H9 (cell line): ENCODE measurements around the gene TMCC2. TPM values are rescaled to one million over a fixed set of nuclear protein-coding genes. Genes with fewer than 3 reads are reported as not detected.

Experiments used
- DNase-seq: peaks from one replicate; pipeline ENCODE4 v3.0.0-alpha.2; 2017
- H2AFZ ChIP-seq: one replicate; pipeline ENCODE4 v1.6.1; 2013; ENCODE audit warnings: mild to moderate bottlenecking, low read length, control low read depth, moderate library complexity
- H2AK5ac ChIP-seq: 2 replicates; pipeline ENCODE4 v1.6.1; 2013; ENCODE audit warnings: low read length, control low read depth, mixed read lengths; ENCODE audit not compliant: insufficient read length
- H2BK120ac ChIP-seq: one replicate; pipeline ENCODE4 v1.6.1; 2013; ENCODE audit warnings: low read depth, mild to moderate bottlenecking, low read length, control low read depth, inconsistent platforms; ENCODE audit not compliant: poor library complexity, severe bottlenecking
- H2BK12ac ChIP-seq: 2 replicates; pipeline ENCODE4 v1.6.1; 2013; ENCODE audit warnings: low read length, control low read depth, mixed read lengths, low read depth; ENCODE audit not compliant: insufficient read length
- H2BK15ac ChIP-seq: 2 replicates; pipeline ENCODE4 v1.6.1; 2013; ENCODE audit warnings: low read depth, low read length, control low read depth
- H2BK20ac ChIP-seq: one replicate; pipeline ENCODE4 v1.6.1; 2013; ENCODE audit warnings: low read depth, mild to moderate bottlenecking, low read length, control low read depth, inconsistent platforms; ENCODE audit not compliant: poor library complexity, severe bottlenecking
- H2BK5ac ChIP-seq: 2 replicates; pipeline ENCODE4 v1.6.1; 2013; ENCODE audit warnings: low read length, control low read depth, mixed read lengths; ENCODE audit not compliant: insufficient read length
- H3K14ac ChIP-seq: 2 replicates; pipeline ENCODE4 v1.6.1; 2013; ENCODE audit warnings: low read length, control low read depth; ENCODE audit not compliant: insufficient read depth
- H3K18ac ChIP-seq: 2 replicates; pipeline ENCODE4 v1.6.1; 2013; ENCODE audit warnings: low read depth, mild to moderate bottlenecking, mixed read lengths, low read length, control low read depth; ENCODE audit not compliant: insufficient read length
- H3K23ac ChIP-seq: 2 replicates; pipeline ENCODE4 v1.6.1; 2013; ENCODE audit warnings: low read length, control low read depth, mixed read lengths, low read depth; ENCODE audit not compliant: insufficient read length
- H3K23me2 ChIP-seq: 2 replicates; pipeline ENCODE4 v1.6.1; 2013; ENCODE audit warnings: low read depth, mild to moderate bottlenecking, mixed read lengths, low read length, control low read depth; ENCODE audit not compliant: insufficient read length, poor library complexity, severe bottlenecking
- H3K27ac ChIP-seq: 2 replicates; pipeline ENCODE4 v1.5.1; 2013; ENCODE audit warnings: low read length, control low read depth, mixed read lengths, low read depth; ENCODE audit not compliant: insufficient read length
- H3K27me3 ChIP-seq: 2 replicates; pipeline ENCODE4 v1.6.1; 2013; ENCODE audit warnings: low read length, control low read depth, inconsistent platforms; ENCODE audit not compliant: insufficient read depth
- H3K4ac ChIP-seq: 2 replicates; pipeline ENCODE4 v1.6.1; 2013; ENCODE audit warnings: low read depth, mild to moderate bottlenecking, control low read depth, inconsistent platforms, low read length, moderate library complexity
- H3K4me1 ChIP-seq: 2 replicates; pipeline ENCODE4 v1.6.1; 2013; ENCODE audit warnings: low read length, control low read depth, inconsistent platforms; ENCODE audit not compliant: insufficient read depth
- H3K4me2 ChIP-seq: 2 replicates; pipeline ENCODE4 v1.6.1; 2013; ENCODE audit warnings: low read length, control low read depth, mixed read lengths; ENCODE audit not compliant: insufficient read length, insufficient read depth
- H3K56ac ChIP-seq: 2 replicates; pipeline ENCODE4 v1.6.1; 2013; ENCODE audit warnings: low read depth, mild to moderate bottlenecking, mixed read lengths, low read length, control low read depth; ENCODE audit not compliant: insufficient read length
- H3K79me1 ChIP-seq: 2 replicates; pipeline ENCODE4 v1.6.1; 2013; ENCODE audit warnings: low read depth, mild to moderate bottlenecking, moderate library complexity, low read length, control low read depth, inconsistent platforms; ENCODE audit not compliant: insufficient read depth, poor library complexity, severe bottlenecking
- H3K79me2 ChIP-seq: 2 replicates; pipeline ENCODE4 v1.6.1; 2013; ENCODE audit warnings: low read length, control low read depth, inconsistent platforms; ENCODE audit not compliant: insufficient read depth
- H3K9ac ChIP-seq: 2 replicates; pipeline ENCODE4 v1.6.1; 2013; ENCODE audit warnings: low read length, control low read depth, mixed read lengths; ENCODE audit not compliant: insufficient read length; ENCODE audit errors: extremely low read depth
- H3K9me3 ChIP-seq: one replicate; pipeline ENCODE4 v1.6.1; 2013; ENCODE audit warnings: low read depth, low read length, inconsistent platforms; ENCODE audit not compliant: control insufficient read depth
- H3T11ph ChIP-seq: one replicate; pipeline ENCODE4 v1.6.1; 2013; ENCODE audit warnings: mild to moderate bottlenecking, low read length, control low read depth, inconsistent platforms
- H4K20me1 ChIP-seq: one replicate; pipeline ENCODE4 v1.6.1; 2013; ENCODE audit not compliant: control insufficient read depth, insufficient read length, insufficient read depth
- H4K5ac ChIP-seq: 2 replicates; pipeline ENCODE4 v1.6.1; 2013; ENCODE audit warnings: low read depth, mild to moderate bottlenecking, mixed read lengths, low read length, control low read depth; ENCODE audit not compliant: insufficient read length
- H4K8ac ChIP-seq: replicated peaks from 2 replicates; pipeline ENCODE4 v1.6.1; 2013; ENCODE audit warnings: low read length, control low read depth, mixed read lengths, low read depth; ENCODE audit not compliant: insufficient read length
- H4K91ac ChIP-seq: 2 replicates; pipeline ENCODE4 v1.6.1; 2013; ENCODE audit warnings: low read depth, mild to moderate bottlenecking, moderate library complexity, mixed read lengths, low read length, control low read depth; ENCODE audit not compliant: insufficient read length
- H3K27ac Mint-ChIP-seq, 3 experiments: 2 replicates in 2 of 3; 3 replicates in 1 of 3; pipeline ENCODE4 v1.8.0; 2020 to 2021; ENCODE audit warnings: mixed read lengths in 3 of 3, mild to moderate bottlenecking in 1 of 3, moderate library complexity in 1 of 3
- H3K27me3 Mint-ChIP-seq: 2 replicates; pipeline ENCODE4 v1.8.0; 2021; ENCODE audit warnings: low read depth, mild to moderate bottlenecking, moderate library complexity, mixed read lengths
- H3K36me3 Mint-ChIP-seq, 3 experiments: 2 replicates in 2 of 3; 3 replicates in 1 of 3; pipeline ENCODE4 v1.8.0; 2020 to 2021; ENCODE audit warnings: low read depth in 3 of 3, mixed read lengths in 3 of 3; ENCODE audit not compliant: insufficient read depth in 1 of 3
- H3K4me1 Mint-ChIP-seq, 2 experiments: 2 replicates each; pipeline ENCODE4 v1.8.0; 2020; ENCODE audit warnings: mixed read lengths in 2 of 2
- H3K4me3 Mint-ChIP-seq, 2 experiments: 2 replicates in 1 of 2; 3 replicates in 1 of 2; pipeline ENCODE4 v1.8.0; 2020 to 2021; ENCODE audit warnings: mild to moderate bottlenecking in 2 of 2, mixed read lengths in 2 of 2, moderate library complexity in 1 of 2
- H3K9me3 Mint-ChIP-seq, 2 experiments: 2 replicates in 1 of 2; 3 replicates in 1 of 2; pipeline ENCODE4 v1.8.0; 2020; ENCODE audit warnings: mild to moderate bottlenecking in 2 of 2, mixed read lengths in 2 of 2, moderate library complexity in 1 of 2
- CTCF ChIP-seq: fragments of 200-600 bp; sonication (generic); conservative IDR thresholded peaks from 3 replicates; pipeline ENCODE4 v1.8.0; 2021; ENCODE audit warnings: antibody characterized with exemption, mild to moderate bottlenecking
- WGBS: extraction: QIAGEN DNeasy Blood & Tissue Kit; methylation state at CpG from one replicate; pipeline ENCODE4 v1.1.7; 2013; ENCODE audit warnings: missing lambda C conversion rate, low lambda C conversion rate, mixed read lengths; ENCODE audit not compliant: insufficient read length; ENCODE audit errors: extremely low coverage; 5-methylcytosine and 5-hydroxymethylcytosine counted together
- total RNA-seq: library from RNA; stranded (reverse); gene quantifications from 2 replicates; pipeline ENCODE4 v1.2.1, GENCODE V29; 2021

The TMCC2 gene
- total RNA-seq, 1 experiment from 2014 or later, result 11.7 TPM

GRCh38 chr1:205259998-205260397, 32.3 kb downstream of the TMCC2 start:
- H3K4me3 Mint-ChIP-seq, result no peak overlapping the region
- H2BK120ac ChIP-seq, result no peak overlapping the region
- H3K23me2 ChIP-seq, result no peaks in the 10 kb centered on the region
- H3K14ac ChIP-seq, result no peak overlapping the region
- H3K23ac ChIP-seq, result no peak overlapping the region
- H3K27me3 ChIP-seq, result no peaks in the 10 kb centered on the region
- no peak overlapping the region for H3T11ph ChIP-seq
- H3K4me1 ChIP-seq, result peaks cover 8% of the 10 kb centered on the region
- DNase-seq, result no peak
- no peak overlapping the region for H3K4ac ChIP-seq
- TF ChIP-seq CTCF, result no peak
- H3K4me2 ChIP-seq, result no peak overlapping the region
- H3K9ac ChIP-seq, result no peak overlapping the region
- no peaks in the 10 kb centered on the region for H3K9me3 ChIP-seq
- H4K8ac ChIP-seq, result no peak overlapping the region
- no peaks in the 10 kb centered on the region for H3K9me3 Mint-ChIP-seq
- no peaks in the 10 kb centered on the region; the same call in 1 of the 2 replicates for H3K27me3 Mint-ChIP-seq
- no peak overlapping the region for H3K27ac ChIP-seq
- no peak overlapping the region for H2BK12ac ChIP-seq
- H3K4me1 Mint-ChIP-seq, result peaks cover 43% of the 10 kb centered on the region in 2 experiments
- H4K91ac ChIP-seq, result no peak overlapping the region
- H2BK15ac ChIP-seq, result no peak overlapping the region
- no peak overlapping the region for H2BK20ac ChIP-seq
- no peak overlapping the region for H3K18ac ChIP-seq
- no peak overlapping the region for H2AFZ ChIP-seq
- WGBS, result no CpG with 5 or more reads among the region's 1 CpG
- no peak overlapping the region for H2AK5ac ChIP-seq
- H4K5ac ChIP-seq, result no peak overlapping the region
- H2BK5ac ChIP-seq, result no peak overlapping the region
- H3K36me3 Mint-ChIP-seq, result no peaks in the 10 kb centered on the region
- no peaks in the 10 kb centered on the region for H4K20me1 ChIP-seq
- H3K79me2 ChIP-seq, result no peaks in the 10 kb centered on the region
- no peak overlapping the region for H3K56ac ChIP-seq
- 0 out of 7 replicates have a peak overlapping the region, but pooled peaks of 1 of the 3 experiments have one; percentile 68 for H3K27ac Mint-ChIP-seq
- H3K79me1 ChIP-seq, result no peaks in the 10 kb centered on the region
